ENCODE measurements around the gene FBP1. TPM values are rescaled to one million over a fixed set of nuclear protein-coding genes. Genes with fewer than 3 reads are reported as not detected.
"Not testable (repeated sequence)": the region's sequence is repeated elsewhere in the genome, so short reads cannot be mapped to it uniquely, and the experiment has no call there.

FBP1 gene
- total RNA-seq, 4 donors from 2014 or later: 56.1 to 454 (median 413) TPM

- TF ChIP-seq POLR2A (IDR thresholded peaks at IDR 0.05) (no peak), CTCF (IDR thresholded peaks at IDR 0.05) (no peak)
- H3K9me3 ChIP-seq: no peaks in the 10 kb centered on the region
- H3K4me3 ChIP-seq: no peak overlapping the region
- H3K27ac ChIP-seq: no peak overlapping the region
- peak in 1 of 3 donors; percentile 5 for DNase-seq
- no peaks in the 10 kb centered on the region for H3K36me3 ChIP-seq
- no peaks in the 10 kb centered on the region for H3K27me3 ChIP-seq
- H3K4me1 ChIP-seq: no peaks in the 10 kb centered on the region
Observed at GRCh38 chr9:94576131-94576530, 63.2 kb downstream of the FBP1 start.

- DNase-seq: no peak
- no peaks in the 10 kb centered on the region for H3K36me3 ChIP-seq
- TF ChIP-seq POLR2A (IDR thresholded peaks at IDR 0.05): no peak
- H3K27me3 ChIP-seq: no peaks in the 10 kb centered on the region
- no peaks in the 10 kb centered on the region for H3K9me3 ChIP-seq
- no peaks in the 10 kb centered on the region for H3K4me1 ChIP-seq
- no peak overlapping the region for H3K4me3 ChIP-seq
- no peak overlapping the region for H3K27ac ChIP-seq
Observed at GRCh38 chr9:94568972-94569712, 70.2 kb downstream of the FBP1 start.

- Histone ChIP-seq H3K36me3 (no peaks in the 10 kb centered on the region), H3K9me3 (no peaks in the 10 kb centered on the region), H3K27me3 (no peaks in the 10 kb centered on the region), H3K27ac (no peak overlapping the region), H3K4me1 (no peaks in the 10 kb centered on the region), H3K4me3 (no peak overlapping the region)
- TF ChIP-seq CTCF (IDR thresholded peaks at IDR 0.05) (no peak), POLR2A (IDR thresholded peaks at IDR 0.05) (no peak)
- no peak for DNase-seq
Observed at GRCh38 chr9:94568250-94568889, 70.9 kb downstream of the FBP1 start.

GRCh38 chr9:94567271-94567670 lies 72.0 kb downstream of the FBP1 start:
- H3K4me1 ChIP-seq: no peaks in the 10 kb centered on the region
- no peak for DNase-seq
- H3K36me3 ChIP-seq: no peaks in the 10 kb centered on the region
- TF ChIP-seq CTCF (IDR thresholded peaks at IDR 0.05): no peak
- TF ChIP-seq POLR2A (IDR thresholded peaks at IDR 0.05): no peak
- H3K4me3 ChIP-seq: no peak overlapping the region
- no peaks in the 10 kb centered on the region for H3K9me3 ChIP-seq
- no peak overlapping the region for H3K27ac ChIP-seq
- H3K27me3 ChIP-seq: no peaks in the 10 kb centered on the region

GRCh38 chr9:94566550-94566949 lies 72.8 kb downstream of the FBP1 start:
- Histone ChIP-seq H3K27ac (no peak overlapping the region), H3K4me1 (no peaks in the 10 kb centered on the region), H3K27me3 (no peaks in the 10 kb centered on the region), H3K9me3 (no peaks in the 10 kb centered on the region), H3K36me3 (no peaks in the 10 kb centered on the region), H3K4me3 (no peak overlapping the region)
- no peak for DNase-seq
- TF ChIP-seq POLR2A (IDR thresholded peaks at IDR 0.05): no peak
- TF ChIP-seq CTCF (IDR thresholded peaks at IDR 0.05): no peak

GRCh38 chr9:94564279-94564678 lies 75.0 kb downstream of the FBP1 start:
- H3K27me3 ChIP-seq, H3K9me3 ChIP-seq, DNase-seq, H3K27ac ChIP-seq, H3K4me1 ChIP-seq, H3K36me3 ChIP-seq, H3K4me3 ChIP-seq: not testable (repeated sequence)

Data from Peyer's patch (tissue), 4 donors.